IMR-90 (cell line): Measurements from ENCODE around the gene PDLIM5.

Experiments
- BHLHE40 ChIP-seq: fragments of 150-350 bp; IDR thresholded peaks from 2 replicates; pipeline ENCODE4 v1.6.1; 2016; ENCODE audit warnings: mild to moderate bottlenecking, low read depth, low read length
- CEBPB ChIP-seq: IDR thresholded peaks from 2 replicates; pipeline ENCODE4 v1.6.1; 2012; ENCODE audit warnings: low read depth, low read length, improper control_type of control experiment
- FOS ChIP-seq: fragments of 150-350 bp; IDR thresholded peaks from 2 replicates; pipeline ENCODE4 v1.6.1; 2016; ENCODE audit warnings: low read depth, low read length
- MAFK ChIP-seq: IDR thresholded peaks from 2 replicates; pipeline ENCODE4 v1.6.1; 2012; ENCODE audit warnings: low read depth, low read length, improper control_type of control experiment
- MXI1 ChIP-seq: IDR thresholded peaks from 2 replicates; pipeline ENCODE4 v1.6.1; 2012; ENCODE audit warnings: low read depth, mild to moderate bottlenecking, low read length, moderate library complexity, borderline replicate concordance
- POLR2A ChIP-seq: IDR thresholded peaks from 2 replicates; pipeline ENCODE4 v1.6.1; 2012; ENCODE audit warnings: mild to moderate bottlenecking, low read depth, low read length
- RFX5 ChIP-seq: IDR thresholded peaks from 2 replicates; pipeline ENCODE4 v1.8.0; 2012; ENCODE audit warnings: low read depth, mild to moderate bottlenecking, low read length, moderate library complexity
- SMC3 ChIP-seq: fragments of 150-350 bp; IDR thresholded peaks from 2 replicates; pipeline ENCODE4 v1.6.1; 2016; ENCODE audit warnings: low read depth, mild to moderate bottlenecking, antibody characterized with exemption, low read length, moderate library complexity
- TF ChIP-seq, protein P1 (sequence below): conservative IDR thresholded peaks from 2 replicates; pipeline ENCODE4 v1.5.1; 2012; ENCODE audit warnings: mild to moderate bottlenecking, low read depth, low read length, improper control_type of control experiment
- TF ChIP-seq, protein P2 (sequence below): fragments of 150-350 bp; IDR thresholded peaks from 2 replicates; pipeline ENCODE4 v1.6.1; 2017; ENCODE audit warnings: mild to moderate bottlenecking, antibody characterized with exemption, low read length, low read depth

DNA sequence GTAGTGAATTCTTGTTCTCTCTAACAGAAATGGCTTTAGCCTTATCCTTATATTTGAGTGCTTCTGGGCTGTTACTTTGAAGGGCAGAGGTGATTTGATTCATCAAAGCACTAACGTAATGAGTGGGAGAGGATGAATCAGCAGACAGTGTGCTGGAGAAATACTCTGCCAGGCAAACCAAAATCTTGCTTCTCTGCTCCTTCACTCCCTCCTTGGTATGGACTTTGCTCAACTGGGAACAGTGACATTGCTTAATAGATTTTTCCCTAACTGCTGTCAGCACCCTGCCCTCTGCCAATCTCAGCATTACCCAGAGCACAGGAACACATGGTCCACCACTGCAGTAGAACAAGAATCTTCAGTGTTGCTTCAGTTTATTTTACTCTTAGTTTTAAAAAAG lies 56.0 kb downstream of the PDLIM5 start:
- TF ChIP-seq, protein P1, sequence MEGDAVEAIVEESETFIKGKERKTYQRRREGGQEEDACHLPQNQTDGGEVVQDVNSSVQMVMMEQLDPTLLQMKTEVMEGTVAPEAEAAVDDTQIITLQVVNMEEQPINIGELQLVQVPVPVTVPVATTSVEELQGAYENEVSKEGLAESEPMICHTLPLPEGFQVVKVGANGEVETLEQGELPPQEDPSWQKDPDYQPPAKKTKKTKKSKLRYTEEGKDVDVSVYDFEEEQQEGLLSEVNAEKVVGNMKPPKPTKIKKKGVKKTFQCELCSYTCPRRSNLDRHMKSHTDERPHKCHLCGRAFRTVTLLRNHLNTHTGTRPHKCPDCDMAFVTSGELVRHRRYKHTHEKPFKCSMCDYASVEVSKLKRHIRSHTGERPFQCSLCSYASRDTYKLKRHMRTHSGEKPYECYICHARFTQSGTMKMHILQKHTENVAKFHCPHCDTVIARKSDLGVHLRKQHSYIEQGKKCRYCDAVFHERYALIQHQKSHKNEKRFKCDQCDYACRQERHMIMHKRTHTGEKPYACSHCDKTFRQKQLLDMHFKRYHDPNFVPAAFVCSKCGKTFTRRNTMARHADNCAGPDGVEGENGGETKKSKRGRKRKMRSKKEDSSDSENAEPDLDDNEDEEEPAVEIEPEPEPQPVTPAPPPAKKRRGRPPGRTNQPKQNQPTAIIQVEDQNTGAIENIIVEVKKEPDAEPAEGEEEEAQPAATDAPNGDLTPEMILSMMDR: no peak
- TF ChIP-seq RFX5 (no peak), MXI1 (peak; percentile 33; the same call in 1 of the 2 replicates), POLR2A (no peak), BHLHE40 (peak; percentile 54), FOS (peak; percentile 93), CEBPB (peak; percentile 94), SMC3 (no peak), MAFK (peak; percentile 42; the same call in 1 of the 2 replicates)
- TF ChIP-seq, protein P2, sequence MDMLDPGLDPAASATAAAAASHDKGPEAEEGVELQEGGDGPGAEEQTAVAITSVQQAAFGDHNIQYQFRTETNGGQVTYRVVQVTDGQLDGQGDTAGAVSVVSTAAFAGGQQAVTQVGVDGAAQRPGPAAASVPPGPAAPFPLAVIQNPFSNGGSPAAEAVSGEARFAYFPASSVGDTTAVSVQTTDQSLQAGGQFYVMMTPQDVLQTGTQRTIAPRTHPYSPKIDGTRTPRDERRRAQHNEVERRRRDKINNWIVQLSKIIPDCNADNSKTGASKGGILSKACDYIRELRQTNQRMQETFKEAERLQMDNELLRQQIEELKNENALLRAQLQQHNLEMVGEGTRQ: no peak
